CD4-positive, alpha-beta T cell treated with Interleukin-4 for 4 hours (primary cell): ENCODE results near the gene NDUFAF8.
A peak's percentile ranks its signal among the peaks of the same experiment; 100 is the strongest.

Experiments
- DNase-seq: peaks from one replicate; pipeline ENCODE4 v3.0.0-alpha.2; 2020

The NDUFAF8 gene

GRCh38 chr17:81240761-81241160, 1.6 kb downstream of the NDUFAF8 start:
- DNase-seq: no peak

DNA sequence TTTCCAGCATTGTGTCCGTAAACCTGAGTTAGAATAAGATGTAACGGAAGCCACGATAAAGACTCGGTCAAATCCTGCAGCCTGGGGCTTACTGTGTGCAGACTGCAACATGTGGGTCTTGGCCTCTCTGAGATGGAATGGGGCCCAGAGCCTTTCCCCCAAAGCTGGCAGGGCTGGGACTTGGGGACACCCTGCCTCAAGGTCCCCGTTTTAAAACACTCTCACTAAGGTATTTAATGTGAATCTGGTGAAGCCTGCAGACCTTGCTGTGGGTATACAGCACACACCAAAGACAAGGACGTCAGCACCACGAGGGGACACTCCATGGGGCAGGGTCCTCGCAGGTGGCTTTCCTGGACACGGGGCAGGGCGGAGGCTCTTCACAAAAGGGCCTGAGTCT, 2.1 kb downstream of the NDUFAF8 start:
- no peak for DNase-seq

- DNase-seq: peak; percentile 44
These were observed 2.7 kb downstream of the NDUFAF8 start for GRCh38 chr17:81241648-81242420.

- DNase-seq: no peak
These were observed 3.6 kb downstream of the NDUFAF8 start for GRCh38 chr17:81242421-81243332.

DNA sequence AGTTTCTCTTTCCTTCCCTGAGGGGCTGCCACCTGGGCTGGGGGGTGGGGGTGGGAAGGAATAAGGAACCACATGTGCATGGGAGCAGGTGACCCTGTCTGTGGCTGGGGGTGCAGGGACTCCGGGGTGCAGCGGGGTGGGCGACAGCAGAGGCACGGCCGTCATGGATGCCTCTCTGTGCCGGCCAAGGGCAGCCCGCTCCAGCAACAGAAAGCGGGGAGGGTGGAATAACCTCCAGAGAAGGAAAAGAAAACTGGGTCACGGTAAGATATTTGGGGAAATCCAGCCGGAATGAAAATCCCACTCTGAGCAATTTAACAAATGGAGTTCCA, 4.2 kb downstream of the NDUFAF8 start:
- DNase-seq: no peak

DNA sequence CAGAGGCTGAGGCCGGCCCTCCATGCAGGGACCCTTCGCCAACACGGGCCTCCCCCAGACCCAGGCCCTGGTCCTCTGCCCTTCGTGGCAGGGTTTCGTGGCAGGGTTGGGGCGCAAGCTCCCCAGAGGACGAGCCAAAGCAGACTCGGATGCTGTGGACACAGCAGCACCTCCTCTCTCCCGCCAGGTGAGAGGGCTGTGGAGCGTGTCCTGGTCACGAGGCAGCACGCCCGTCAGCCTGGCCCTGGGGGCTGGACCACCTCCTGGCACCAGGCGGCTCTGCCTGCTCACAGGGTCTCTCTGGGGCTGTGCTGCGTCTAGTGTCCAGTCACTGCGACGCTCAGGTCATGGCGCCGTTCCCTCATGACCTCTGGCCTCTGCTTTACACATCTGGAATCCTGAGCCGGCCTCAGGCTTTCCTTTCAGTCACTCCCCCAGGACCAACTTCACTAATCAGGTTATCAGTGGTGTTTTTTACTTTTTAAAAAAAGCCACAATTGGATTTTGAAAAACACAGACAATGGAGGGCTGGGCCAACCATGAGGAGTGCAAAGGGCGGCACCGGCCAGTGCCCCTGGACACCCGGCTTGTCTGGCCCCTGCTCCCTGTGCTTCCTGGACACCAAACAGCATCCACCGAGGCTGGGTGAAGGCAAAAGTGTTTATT, 5.4 kb downstream of the NDUFAF8 start:
- no peak for DNase-seq

- DNase-seq: no peak
These were observed 6.0 kb downstream of the NDUFAF8 start for GRCh38 chr17:81245024-81245664.

GRCh38 chr17:81245665-81246342, 6.7 kb downstream of the NDUFAF8 start:
- DNase-seq: no peak

- DNase-seq: no peak
These were observed 7.2 kb downstream of the NDUFAF8 start for GRCh38 chr17:81246343-81246670.

DNA sequence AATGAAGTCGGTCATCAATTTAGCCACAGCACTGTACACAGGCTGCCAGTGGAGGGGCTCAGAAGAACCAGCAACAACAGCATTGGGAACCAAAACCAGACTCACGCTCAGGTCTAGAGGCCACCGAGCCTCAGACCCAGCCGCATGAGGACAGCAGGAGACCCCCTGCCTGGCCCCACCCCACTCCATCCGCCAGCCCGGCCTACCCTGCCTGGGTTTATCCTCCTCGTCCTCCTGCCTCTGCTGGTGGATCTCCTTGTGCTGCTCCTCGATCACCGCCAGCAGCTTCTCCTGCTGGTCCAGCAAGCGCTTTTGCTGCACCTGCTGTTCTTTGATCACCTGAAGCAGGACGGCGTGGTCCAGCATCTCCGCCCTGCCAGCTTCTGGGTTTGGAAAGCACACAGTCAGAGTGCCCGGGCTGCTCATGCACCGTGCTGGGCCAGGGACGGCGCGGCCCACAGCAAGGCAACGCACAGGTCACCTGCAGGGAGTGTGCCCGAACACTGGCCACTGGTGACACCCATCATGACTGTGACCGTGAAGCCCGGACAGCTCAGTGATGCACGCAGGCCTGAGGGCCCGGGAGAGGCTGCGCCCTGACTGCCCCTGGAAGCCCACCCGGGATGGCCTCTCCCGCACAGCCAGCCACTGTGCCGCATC, 7.7 kb downstream of the NDUFAF8 start:
- no peak for DNase-seq

GRCh38 chr17:81247339-81247990, 8.3 kb downstream of the NDUFAF8 start:
- DNase-seq: no peak

DNA sequence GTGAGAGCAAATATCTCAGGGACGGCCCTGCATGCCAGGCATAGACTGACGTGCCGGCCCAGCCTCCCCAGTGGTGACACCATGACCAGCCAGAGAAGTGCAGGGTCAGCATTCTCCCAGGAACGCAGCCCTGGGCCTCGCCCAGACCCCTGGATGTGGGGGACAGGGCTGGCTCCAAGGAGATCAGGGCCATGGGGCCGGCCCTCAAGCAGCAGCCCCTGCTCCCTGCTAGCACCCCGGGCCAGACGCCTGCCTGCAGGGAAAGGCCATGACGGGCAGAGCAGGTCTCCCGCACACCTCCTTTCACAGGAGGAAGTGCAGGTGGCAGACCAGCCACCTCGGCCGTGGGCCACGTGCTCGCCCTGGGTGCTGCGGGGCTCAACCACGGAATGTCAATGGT, 9.5 kb downstream of the NDUFAF8 start:
- no peak for DNase-seq

- DNase-seq: no peak
These were observed 10.3 kb downstream of the NDUFAF8 start for GRCh38 chr17:81249223-81250040.

DNA sequence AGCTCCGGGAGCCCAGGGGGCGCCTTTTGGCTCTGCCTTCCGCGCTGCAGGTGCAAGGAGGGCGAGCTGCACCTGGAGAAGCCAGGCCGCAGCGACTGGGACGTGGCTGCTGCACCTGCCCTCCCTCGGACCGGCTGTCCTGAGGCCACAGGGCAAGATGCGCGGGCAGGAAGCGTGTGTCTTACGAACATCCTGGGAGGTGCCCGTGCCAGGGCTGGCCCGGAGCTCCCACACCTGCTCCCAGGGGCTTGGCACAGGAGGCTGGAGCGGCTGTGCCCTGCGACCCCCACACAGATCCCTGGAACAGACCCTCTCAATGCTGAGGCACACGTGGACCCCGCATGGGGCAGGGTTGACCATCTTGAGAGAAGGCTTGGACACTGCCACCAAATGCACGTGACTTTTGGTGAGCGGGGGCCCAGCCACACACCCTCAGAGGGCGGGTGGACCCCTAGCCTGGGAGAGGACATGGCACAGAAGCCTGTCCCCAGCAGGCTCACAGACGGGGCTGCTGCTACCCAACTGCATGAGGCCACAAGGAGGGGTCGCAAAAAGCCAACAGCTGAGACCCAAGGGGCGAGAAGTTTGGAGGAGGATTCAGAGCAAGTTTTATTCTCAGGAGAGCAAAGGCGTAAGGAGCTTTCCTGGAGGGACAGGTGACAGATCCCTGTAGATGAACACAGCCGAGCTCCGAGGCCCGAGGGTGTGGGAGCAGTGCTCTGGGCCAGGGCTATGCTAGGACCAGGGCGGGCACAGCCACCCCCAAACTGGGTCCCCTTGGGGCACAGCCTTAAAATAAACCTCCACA, 11.4 kb downstream of the NDUFAF8 start:
- no peak for DNase-seq

DNA sequence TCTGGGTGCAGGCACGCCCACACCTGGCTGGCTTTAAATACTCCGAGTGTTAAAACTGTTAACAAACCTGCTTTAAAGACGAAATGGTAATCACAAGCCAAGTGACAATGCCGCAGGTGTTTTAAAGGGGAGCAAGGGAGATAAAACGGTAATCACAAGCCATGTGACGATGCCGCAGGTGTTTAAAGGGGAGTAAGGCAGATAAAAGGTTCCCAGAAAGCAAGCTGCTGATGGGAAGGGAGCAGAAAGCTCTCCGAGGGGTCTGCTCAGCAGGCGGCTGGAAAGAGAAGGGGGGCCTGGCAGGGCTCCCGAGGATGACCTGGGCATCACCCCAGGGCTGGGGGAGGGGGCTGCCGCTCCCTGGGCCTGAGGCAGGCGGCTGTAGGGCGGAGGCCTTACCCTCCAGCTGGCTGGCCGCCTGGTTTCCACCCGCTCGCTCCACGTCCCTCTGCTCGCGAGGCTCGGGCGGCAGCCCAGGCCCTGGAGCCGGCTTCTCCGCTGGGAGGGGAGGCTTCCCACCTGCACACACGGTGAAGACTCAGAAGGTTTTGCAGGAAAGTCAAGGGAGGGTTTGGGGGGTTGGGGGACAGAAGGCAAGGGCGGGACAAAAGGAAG, 12.1 kb downstream of the NDUFAF8 start:
- no peak for DNase-seq

- no peak for DNase-seq
These were observed 12.7 kb downstream of the NDUFAF8 start for GRCh38 chr17:81251709-81252301.

GRCh38 chr17:81252326-81252986, 13.3 kb downstream of the NDUFAF8 start:
- DNase-seq: no peak

DNA sequence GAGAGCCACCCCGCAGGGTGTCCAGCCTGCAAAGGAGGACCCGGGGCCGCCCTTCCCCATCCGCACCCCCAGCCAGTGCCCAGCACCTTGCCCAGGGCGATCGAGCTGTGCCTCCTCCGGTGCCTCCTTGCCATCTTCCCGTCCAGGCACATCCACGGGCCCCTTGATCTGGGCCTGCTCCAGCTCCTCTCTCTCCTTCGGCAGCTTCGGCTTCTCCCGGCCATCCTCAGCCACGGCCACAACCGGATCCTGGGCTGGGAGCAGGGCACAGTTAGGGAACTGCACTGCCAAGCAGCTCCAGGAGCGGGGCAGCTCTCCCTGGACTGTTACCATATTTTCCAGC, 13.8 kb downstream of the NDUFAF8 start:
- DNase-seq: no peak
